Liver (tissue), 9 donors: Measurements from ENCODE around the gene PYDC2. TPM values are rescaled to one million over a fixed set of nuclear protein-coding genes. Genes with fewer than 3 reads are reported as not detected.

Experiments used
- DNase-seq: peaks from one replicate; pipeline ENCODE4 v3.0.0-alpha.2; 2017; ENCODE audit warnings: low spot score
- H3K27ac ChIP-seq, 2 donors: one replicate each; pipeline ENCODE4 v1.7.0; 2013; ENCODE audit warnings: inconsistent platforms in 2 of 2, low read length in 2 of 2, control low read depth in 1 of 2, low read depth in 1 of 2, mild to moderate bottlenecking in 1 of 2
- H3K27me3 ChIP-seq, 4 donors: one replicate each; pipeline versions ENCODE4 v1.6.1 to v1.7.0; 2013; ENCODE audit warnings: low read length in 3 of 4, inconsistent platforms in 1 of 4, mild to moderate bottlenecking in 1 of 4, moderate library complexity in 1 of 4; ENCODE audit not compliant: control insufficient read depth in 4 of 4, insufficient read depth in 4 of 4
- H3K36me3 ChIP-seq, 4 donors: one replicate each; pipeline versions ENCODE4 v1.6.1 to v1.7.0; 2013; ENCODE audit warnings: low read length in 3 of 4, mild to moderate bottlenecking in 3 of 4, low read depth in 1 of 4, moderate library complexity in 1 of 4; ENCODE audit not compliant: control insufficient read depth in 4 of 4, insufficient read depth in 3 of 4
- H3K4me1 ChIP-seq, 4 donors: one replicate each; pipeline versions ENCODE4 v1.6.1 to v1.7.0; 2013; ENCODE audit warnings: low read length in 3 of 4, mild to moderate bottlenecking in 3 of 4, moderate library complexity in 1 of 4; ENCODE audit not compliant: control insufficient read depth in 4 of 4, insufficient read depth in 4 of 4
- H3K4me3 ChIP-seq, 3 donors: one replicate each; pipeline versions ENCODE4 v1.6.1 to v1.7.0; 2013; ENCODE audit warnings: low read length in 3 of 3, control low read depth in 1 of 3, low read depth in 1 of 3, mild to moderate bottlenecking in 1 of 3
- H3K9ac ChIP-seq, 2 donors: one replicate each; pipeline ENCODE4 v1.7.0; 2013; ENCODE audit warnings: low read length in 2 of 2, mild to moderate bottlenecking in 2 of 2, moderate library complexity in 2 of 2, control low read depth in 1 of 2, low read depth in 1 of 2
- H3K9me3 ChIP-seq, 4 donors: one replicate each; pipeline versions ENCODE4 v1.6.1 to v1.7.0; 2013; ENCODE audit warnings: low read length in 3 of 4; ENCODE audit not compliant: control insufficient read depth in 4 of 4
- ATF3 ChIP-seq: IDR thresholded peaks from 2 replicates; pipeline ENCODE4 v1.6.1; 2016; ENCODE audit warnings: antibody characterized with exemption
- CTCF ChIP-seq: fragments of 150-350 bp; IDR thresholded peaks from 2 replicates; pipeline ENCODE4 v1.5.1; 2017; ENCODE audit warnings: improper control_type of control experiment, low read depth, low read length; ENCODE audit not compliant: missing input control
- EGR1 ChIP-seq, 2 donors: IDR thresholded peaks; 2 replicates each; pipeline ENCODE4 v1.6.1; 2016 to 2018; ENCODE audit warnings: antibody characterized with exemption in 2 of 2, low read depth in 2 of 2
- FOXA1 ChIP-seq: IDR thresholded peaks from 2 replicates; pipeline ENCODE4 v1.6.1; 2016; ENCODE audit warnings: antibody characterized with exemption
- FOXA2 ChIP-seq: IDR thresholded peaks from 2 replicates; pipeline ENCODE4 v1.6.1; 2016; ENCODE audit warnings: antibody characterized with exemption
- GABPA ChIP-seq, 2 donors: IDR thresholded peaks in 1 of 2; conservative IDR thresholded peaks in 1 of 2; 2 replicates each; pipeline ENCODE4 v1.6.1; 2016; ENCODE audit warnings: antibody characterized with exemption in 2 of 2, mild to moderate bottlenecking in 1 of 2, moderate library complexity in 1 of 2
- HNF4A ChIP-seq, 2 donors: conservative IDR thresholded peaks; 2 replicates each; pipeline ENCODE4 v1.6.1; 2016; ENCODE audit warnings: antibody characterized with exemption in 2 of 2, mild to moderate bottlenecking in 2 of 2
- HNF4G ChIP-seq: IDR thresholded peaks from 2 replicates; pipeline ENCODE4 v1.6.1; 2016; ENCODE audit warnings: antibody characterized with exemption
- JUND ChIP-seq, 2 donors: IDR thresholded peaks; 2 replicates each; pipeline ENCODE4 v1.6.1; 2016; ENCODE audit warnings: antibody characterized with exemption in 2 of 2
- MAX ChIP-seq: IDR thresholded peaks from 2 replicates; pipeline ENCODE4 v1.6.1; 2016; ENCODE audit warnings: antibody characterized with exemption
- NR2F2 ChIP-seq: IDR thresholded peaks from 2 replicates; pipeline ENCODE4 v1.6.1; 2016; ENCODE audit warnings: antibody characterized with exemption
- RAD21 ChIP-seq, 2 donors: IDR thresholded peaks; 2 replicates each; pipeline ENCODE4 v1.6.1; 2016; ENCODE audit warnings: antibody characterized with exemption in 2 of 2, mild to moderate bottlenecking in 2 of 2
- REST ChIP-seq: IDR thresholded peaks from 2 replicates; pipeline ENCODE4 v1.6.1; 2016; ENCODE audit warnings: antibody characterized with exemption, mild to moderate bottlenecking
- RXRA ChIP-seq, 2 donors: IDR thresholded peaks; 2 replicates each; pipeline ENCODE4 v1.6.1; 2017 to 2018; ENCODE audit warnings: antibody characterized with exemption in 2 of 2, mild to moderate bottlenecking in 1 of 2
- SP1 ChIP-seq: IDR thresholded peaks from 2 replicates; pipeline ENCODE4 v1.6.1; 2018; ENCODE audit warnings: antibody characterized with exemption, mild to moderate bottlenecking
- TAF1 ChIP-seq: conservative IDR thresholded peaks from 2 replicates; pipeline ENCODE4 v1.6.1; 2016; ENCODE audit warnings: antibody characterized with exemption, mild to moderate bottlenecking
- YY1 ChIP-seq: IDR thresholded peaks from 2 replicates; pipeline ENCODE4 v1.6.1; 2016; ENCODE audit warnings: antibody characterized with exemption, mild to moderate bottlenecking
- ZBTB33 ChIP-seq: IDR thresholded peaks from 2 replicates; pipeline ENCODE4 v1.6.1; 2016; ENCODE audit warnings: antibody characterized with exemption
- WGBS: extraction: QIAGEN DNeasy Blood & Tissue Kit; methylation state at CpG from one replicate; pipeline ENCODE4 v1.1.7; 2013; 5-methylcytosine and 5-hydroxymethylcytosine counted together
- polyA plus RNA-seq, 2 donors: library from polyadenylated mRNA; stranded (reverse) in 1 of 2; unstranded in 1 of 2; fragments of 200-250 nt in 1 of 2; fragments of >200 nt in 1 of 2; fragmentation: Nextera tagmentation in 1 of 2; extraction: Ambion mirVana in 1 of 2; gene quantifications; one replicate each; pipeline versions ENCODE4 v1.2.1 to v1.2.3, GENCODE V29; 2013 to 2015
- total RNA-seq, 2 donors: library from RNA; depleted of rRNA; stranded (reverse); fragments of >200 nt; gene quantifications; one replicate each; pipeline ENCODE4 v1.2.3, GENCODE V29; 2014
- donor health status: healthy.
- donor health status: healthy.
- donor health status: healthy.
- donor health status: healthy.
- donor health status: healthy.

PYDC2 gene
- total and polyA plus RNA-seq, 4 donors, result not detected

- no peak overlapping the region for H3K27ac ChIP-seq
- no peak overlapping the region for H3K4me3 ChIP-seq
- no peak overlapping the region for H3K9ac ChIP-seq
- H3K36me3 ChIP-seq, result no peaks in the 10 kb centered on the region
- DNase-seq, result no peak
- H3K4me1 ChIP-seq, result no peaks in the 10 kb centered on the region
- TF ChIP-seq TAF1, result no peak
- no peak for TF ChIP-seq EGR1 (IDR thresholded peaks at IDR 0.05; ENCODE audit: low read depth in 2 of 2)
- TF ChIP-seq CTCF, result no peak
- no peak for TF ChIP-seq YY1
- TF ChIP-seq RXRA (IDR thresholded peaks at IDR 0.05), result no peak
- H3K27me3 ChIP-seq, result no peaks in the 10 kb centered on the region
- WGBS, result 95% methylated on average over 3 of the region's 3 CpGs
- no peaks in the 10 kb centered on the region for H3K9me3 ChIP-seq
Measured at GRCh38 chr3:191444569-191444968, 16.4 kb upstream of the PYDC2 start.

- Histone ChIP-seq H3K27ac (no peak overlapping the region), H3K4me1 (no peaks in the 10 kb centered on the region), H3K27me3 (no peaks in the 10 kb centered on the region), H3K9ac (no peak overlapping the region), H3K36me3 (no peaks in the 10 kb centered on the region), H3K4me3 (no peak overlapping the region), H3K9me3 (no peaks in the 10 kb centered on the region)
- TF ChIP-seq REST, result no peak
- TF ChIP-seq RAD21 (IDR thresholded peaks at IDR 0.05), result no peak
- no peak for TF ChIP-seq ZBTB33
- no peak for TF ChIP-seq JUND (IDR thresholded peaks at IDR 0.05)
- TF ChIP-seq RXRA (IDR thresholded peaks at IDR 0.05), result no peak
- TF ChIP-seq YY1, result no peak
- TF ChIP-seq ATF3, result no peak
- no peak for TF ChIP-seq HNF4A (conservative IDR thresholded peaks at IDR 0.05)
- no peak for TF ChIP-seq NR2F2
- no peak for TF ChIP-seq EGR1 (IDR thresholded peaks at IDR 0.05; ENCODE audit: low read depth in 2 of 2)
- TF ChIP-seq SP1, result no peak
- no peak for TF ChIP-seq GABPA (IDR thresholded peaks at IDR 0.05 in 1 of 2, conservative IDR thresholded peaks at IDR 0.05 in 1 of 2)
- no peak for TF ChIP-seq FOXA1
- TF ChIP-seq TAF1, result no peak
- no peak for TF ChIP-seq FOXA2
- TF ChIP-seq CTCF, result no peak
- TF ChIP-seq MAX, result no peak
- TF ChIP-seq HNF4G, result no peak
- DNase-seq, result no peak
- 84% methylated on average over 1 of the region's 1 CpG for WGBS
Measured at GRCh38 chr3:191449256-191449655, 11.7 kb upstream of the PYDC2 start.
